ENCODE data around the gene BRAF. TPM values are rescaled to one million over a fixed set of nuclear protein-coding genes. Genes with fewer than 3 reads are reported as not detected.
A peak's percentile ranks its signal among the peaks of the same experiment; 100 is the strongest.

The BRAF gene
- total RNA-seq, 1 experiment from 2014 or later = 29.7 TPM

GRCh38 chr7:140810830-140811556 lies 113.7 kb downstream of the BRAF start:
- ATAC-seq (peak; percentile 97), DNase-seq (ENCODE audit: low read depth, low spot score) (peak; percentile 53)
- no peak for TF ChIP-seq YY1 (IDR thresholded peaks at IDR 0.05; ENCODE audit: extremely low read depth, insufficient replicate concordance, low read depth, low read length)
- TF ChIP-seq ZBTB33 (IDR thresholded peaks at IDR 0.05; ENCODE audit: extremely low read depth, insufficient replicate concordance, low read length) = no peak
- TF ChIP-seq ZNF274 (IDR thresholded peaks at IDR 0.05; ENCODE audit: low read depth, low read length) = no peak
- TF ChIP-seq RAD21 (IDR thresholded peaks at IDR 0.05; ENCODE audit: low read depth) = peak; percentile 79
- TF ChIP-seq TCF7L2 (IDR thresholded peaks at IDR 0.05; ENCODE audit: borderline replicate concordance, extremely low read depth, insufficient read depth, insufficient read length) = no peak
- 0 out of 2 replicates have a peak, but pooled peaks have one; percentile 12 for TF ChIP-seq CBX3 (IDR thresholded peaks at IDR 0.05; ENCODE audit: low read depth)
- TF ChIP-seq, protein P1, sequence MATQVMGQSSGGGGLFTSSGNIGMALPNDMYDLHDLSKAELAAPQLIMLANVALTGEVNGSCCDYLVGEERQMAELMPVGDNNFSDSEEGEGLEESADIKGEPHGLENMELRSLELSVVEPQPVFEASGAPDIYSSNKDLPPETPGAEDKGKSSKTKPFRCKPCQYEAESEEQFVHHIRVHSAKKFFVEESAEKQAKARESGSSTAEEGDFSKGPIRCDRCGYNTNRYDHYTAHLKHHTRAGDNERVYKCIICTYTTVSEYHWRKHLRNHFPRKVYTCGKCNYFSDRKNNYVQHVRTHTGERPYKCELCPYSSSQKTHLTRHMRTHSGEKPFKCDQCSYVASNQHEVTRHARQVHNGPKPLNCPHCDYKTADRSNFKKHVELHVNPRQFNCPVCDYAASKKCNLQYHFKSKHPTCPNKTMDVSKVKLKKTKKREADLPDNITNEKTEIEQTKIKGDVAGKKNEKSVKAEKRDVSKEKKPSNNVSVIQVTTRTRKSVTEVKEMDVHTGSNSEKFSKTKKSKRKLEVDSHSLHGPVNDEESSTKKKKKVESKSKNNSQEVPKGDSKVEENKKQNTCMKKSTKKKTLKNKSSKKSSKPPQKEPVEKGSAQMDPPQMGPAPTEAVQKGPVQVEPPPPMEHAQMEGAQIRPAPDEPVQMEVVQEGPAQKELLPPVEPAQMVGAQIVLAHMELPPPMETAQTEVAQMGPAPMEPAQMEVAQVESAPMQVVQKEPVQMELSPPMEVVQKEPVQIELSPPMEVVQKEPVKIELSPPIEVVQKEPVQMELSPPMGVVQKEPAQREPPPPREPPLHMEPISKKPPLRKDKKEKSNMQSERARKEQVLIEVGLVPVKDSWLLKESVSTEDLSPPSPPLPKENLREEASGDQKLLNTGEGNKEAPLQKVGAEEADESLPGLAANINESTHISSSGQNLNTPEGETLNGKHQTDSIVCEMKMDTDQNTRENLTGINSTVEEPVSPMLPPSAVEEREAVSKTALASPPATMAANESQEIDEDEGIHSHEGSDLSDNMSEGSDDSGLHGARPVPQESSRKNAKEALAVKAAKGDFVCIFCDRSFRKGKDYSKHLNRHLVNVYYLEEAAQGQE (IDR thresholded peaks at IDR 0.05; ENCODE audit: low read depth) = no peak
- peak; percentile 54 to 86 (median 65); a peak in 5 of 6 replicates for TF ChIP-seq CTCF (IDR thresholded peaks at IDR 0.05 in 2 of 3, conservative IDR thresholded peaks at IDR 0.05 in 1 of 3; ENCODE audit: borderline replicate concordance in 1 of 3, insufficient read depth in 1 of 3, low read depth in 2 of 3, low read length in 2 of 3)
- TF ChIP-seq, protein P2, sequence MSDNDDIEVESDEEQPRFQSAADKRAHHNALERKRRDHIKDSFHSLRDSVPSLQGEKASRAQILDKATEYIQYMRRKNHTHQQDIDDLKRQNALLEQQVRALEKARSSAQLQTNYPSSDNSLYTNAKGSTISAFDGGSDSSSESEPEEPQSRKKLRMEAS (IDR thresholded peaks at IDR 0.05) = no peak
- Histone ChIP-seq H4K20me1 (ENCODE audit: insufficient read depth) (peaks cover 7% of the 10 kb centered on the region; the same call in 1 of the 2 replicates), H3K79me2 (ENCODE audit: insufficient read depth, low read length) (0 out of 2 replicates have a peak, but pooled peaks cover 6% of the 10 kb centered on the region), H2AFZ (ENCODE audit: low read depth, low read length, poor library complexity, severe bottlenecking) (no peak overlapping the region), H3K4me1 (ENCODE audit: control insufficient read depth in 1 of 2, insufficient read depth in 2 of 2, low read length in 2 of 2) (no peaks in the 10 kb centered on the region), H3K9ac (ENCODE audit: low read length) (no peak overlapping the region), H3K4me3 (replicated peaks in 1 of 2; ENCODE audit: low read depth in 1 of 2, low read length in 2 of 2) (no peak overlapping the region), H3K36me3 (ENCODE audit: control insufficient read depth in 1 of 2, insufficient read depth in 2 of 2, low read length in 2 of 2) (no peaks in the 10 kb centered on the region), H3K9me2 (ENCODE audit: insufficient read depth) (no peaks in the 10 kb centered on the region), H3K4me2 (ENCODE audit: low read length) (no peak overlapping the region), H3K27ac (ENCODE audit: low read depth, low read length) (no peak overlapping the region), H3K9me3 (ENCODE audit: control insufficient read depth in 1 of 2, insufficient read depth in 1 of 2, low read depth in 1 of 2, low read length in 2 of 2) (no peaks in the 10 kb centered on the region), H3K27me3 (ENCODE audit: insufficient read depth, low read length) (no peaks in the 10 kb centered on the region)
- CTCF ChIA-PET = interaction anchor here (0.7 to 1.6 kb wide), 16 partner anchors 9 to 723 kb away, joined by 3 to 13 read pairs (median 4); partner anchors contain the start of genes ADCK2 and MRPS33
- no TSS peak for BruUV-seq (replicated peaks)
- intact Hi-C loops (cut with micrococcal nuclease) = loop anchor here (1.0 to 5.0 kb wide), 4 partner anchors 114 to 721 kb away; partner anchors contain the start of gene BRAF
- RAD21 ChIA-PET (ENCODE audit: low non-redundant PET in 1 of 2, low total read pairs in 2 of 2, uncharacterized antibody in 2 of 2, unreplicated experiment in 2 of 2) = interaction anchor here in 1 of 2 experiments (0.6 to 0.8 kb wide), 2 partner anchors 172 to 302 kb away, joined by 3 to 6 read pairs; no protein-coding TSS in a partner anchor
- POLR2A ChIA-PET = no interaction called here

Measured in HCT116 (cell line).